T-cell (primary cell): ENCODE measurements around the gene PRDM1. TPM values are rescaled to one million over a fixed set of nuclear protein-coding genes. Genes with fewer than 3 reads are reported as not detected.

Experiments
- ATAC-seq, 4 experiments: fragments of 200-7000 bp in 3 of 4; fragments of 150-1000 bp in 1 of 4; cut with Tn5 transposase; replicated peaks in 1 of 4; 1 replicate in 3 of 4; 2 replicates in 1 of 4; pipeline ENCODE4 v1.10.0; 2021; ENCODE audit warnings: moderate library complexity in 3 of 4, mild to moderate bottlenecking in 2 of 4, moderate number of reproducible peaks in 1 of 4
- CTCF ChIA-PET, 2 donors: fragments of 300-600 bp; sonication (Branson Sonifier 250); formaldehyde crosslinking; loops; one replicate each; lab custom pipeline; 2022; ENCODE audit warnings: antibody characterized with exemption in 2 of 2; lab: Charles Lee
- POLR2A ChIA-PET, 2 donors: fragments of 300-600 bp; sonication (Branson Sonifier 250); formaldehyde crosslinking; loops; one replicate each; lab custom pipeline; 2022; ENCODE audit warnings: antibody characterized with exemption in 2 of 2; lab: Charles Lee
- DNase-seq, 35 experiments: peaks; one replicate each; pipeline versions ENCODE4 v3.0.0 to v3.0.0-alpha.2; 2013 to 2023
- H3K27ac ChIP-seq: one replicate; pipeline ENCODE4 v1.5.1; 2013; ENCODE audit warnings: low read length
- H3K27me3 ChIP-seq, 2 experiments: replicated peaks in 1 of 2; 1 replicate in 1 of 2; 2 replicates in 1 of 2; pipeline versions ENCODE4 v1.6.1 to v1.7.0; 2013; ENCODE audit warnings: low read length in 1 of 2, mixed read lengths in 1 of 2; ENCODE audit not compliant: control insufficient read depth in 2 of 2, insufficient read depth in 2 of 2; ENCODE audit errors: extremely low read depth in 1 of 2
- H3K36me3 ChIP-seq, 2 donors: 1 replicate in 1 of 2; 2 replicates in 1 of 2; pipeline versions ENCODE4 v1.6.1 to v1.7.0; 2013; ENCODE audit warnings: low read length in 1 of 2; ENCODE audit not compliant: control insufficient read depth in 2 of 2, insufficient read depth in 1 of 2; ENCODE audit errors: extremely low read depth in 1 of 2
- H3K4me1 ChIP-seq, 2 experiments: 1 replicate in 1 of 2; 2 replicates in 1 of 2; pipeline versions ENCODE4 v1.6.1 to v1.7.0; 2013; ENCODE audit warnings: low read length in 2 of 2, mixed read lengths in 1 of 2; ENCODE audit not compliant: insufficient read depth in 2 of 2, control insufficient read depth in 1 of 2; ENCODE audit errors: extremely low read depth in 1 of 2
- H3K4me3 ChIP-seq, 2 donors: 1 replicate in 1 of 2; 2 replicates in 1 of 2; pipeline versions ENCODE4 v1.5.1 to v1.7.0; 2013; ENCODE audit warnings: mild to moderate bottlenecking in 2 of 2, low read length in 1 of 2, moderate library complexity in 1 of 2; ENCODE audit not compliant: control insufficient read depth in 1 of 2; ENCODE audit errors: extremely low read depth in 1 of 2
- H3K9me3 ChIP-seq: 2 replicates; pipeline ENCODE4 v1.7.0; 2013
- H3K27ac Mint-ChIP-seq, 2 donors: one replicate each; pipeline ENCODE4 v1.8.0; 2020 to 2021; ENCODE audit warnings: mild to moderate bottlenecking in 2 of 2, mixed read lengths in 2 of 2
- H3K27me3 Mint-ChIP-seq, 2 donors: one replicate each; pipeline ENCODE4 v1.8.0; 2021 to 2022; ENCODE audit warnings: mixed read lengths in 2 of 2
- H3K36me3 Mint-ChIP-seq: one replicate; pipeline ENCODE4 v1.8.0; 2021; ENCODE audit warnings: mixed read lengths
- H3K4me1 Mint-ChIP-seq, 3 donors: one replicate each; pipeline ENCODE4 v1.8.0; 2020 to 2022; ENCODE audit warnings: mixed read lengths in 3 of 3, mild to moderate bottlenecking in 1 of 3
- H3K4me3 Mint-ChIP-seq, 3 donors: one replicate each; pipeline ENCODE4 v1.8.0; 2020 to 2022; ENCODE audit warnings: mild to moderate bottlenecking in 3 of 3, mixed read lengths in 3 of 3, moderate library complexity in 3 of 3
- H3K9me3 Mint-ChIP-seq, 3 donors: one replicate each; pipeline ENCODE4 v1.8.0; 2020 to 2022; ENCODE audit warnings: mixed read lengths in 3 of 3
- WGBS: methylation state at CpG from one replicate; pipeline ENCODE4 v1.1.5; 2013; ENCODE audit warnings: missing lambda C conversion rate; ENCODE audit not compliant: insufficient coverage; 5-methylcytosine and 5-hydroxymethylcytosine counted together
- total RNA-seq, 35 experiments: library from RNA in 6 of 35; stranded (reverse) in 6 of 35; fragments of 120-200 nt in 1 of 35; gene quantifications; one replicate each; pipeline versions ENCODE4 v1.2.1 to v1.2.4 and lab custom pipeline; 2013 to 2026

Gene PRDM1
- total RNA-seq, 5 donors from 2014 or later (not counting 1 experiment from before 2014, with no cell fraction given), result 21.9 to 108 (median 30.6) TPM

- no peak for DNase-seq
- Mint-ChIP-seq H3K4me1 (no peaks in the 10 kb centered on the region), H3K4me3 (no peak overlapping the region), H3K36me3 (no peaks in the 10 kb centered on the region), H3K27ac (no peak overlapping the region), H3K27me3 (no peaks in the 10 kb centered on the region), H3K9me3 (no peaks in the 10 kb centered on the region)
- Histone ChIP-seq H3K9me3 (no peaks in the 10 kb centered on the region), H3K4me3 (no peak overlapping the region), H3K27me3 (no peaks in the 10 kb centered on the region), H3K4me1 (no peaks in the 10 kb centered on the region), H3K27ac (no peak overlapping the region), H3K36me3 (no peaks in the 10 kb centered on the region)
- ChIA-PET CTCF (no interaction called here), POLR2A (interaction anchor here in 1 of 2 donors (0.5 kb wide), 1 partner anchor 439 kb away, joined by 3 read pairs; no protein-coding TSS in a partner anchor)
- WGBS, result 79% methylated on average over 3 of the region's 3 CpGs
- no peak for ATAC-seq
Observed at GRCh38 chr6:106064142-106064541, 22.0 kb upstream of the PRDM1 start.

DNA sequence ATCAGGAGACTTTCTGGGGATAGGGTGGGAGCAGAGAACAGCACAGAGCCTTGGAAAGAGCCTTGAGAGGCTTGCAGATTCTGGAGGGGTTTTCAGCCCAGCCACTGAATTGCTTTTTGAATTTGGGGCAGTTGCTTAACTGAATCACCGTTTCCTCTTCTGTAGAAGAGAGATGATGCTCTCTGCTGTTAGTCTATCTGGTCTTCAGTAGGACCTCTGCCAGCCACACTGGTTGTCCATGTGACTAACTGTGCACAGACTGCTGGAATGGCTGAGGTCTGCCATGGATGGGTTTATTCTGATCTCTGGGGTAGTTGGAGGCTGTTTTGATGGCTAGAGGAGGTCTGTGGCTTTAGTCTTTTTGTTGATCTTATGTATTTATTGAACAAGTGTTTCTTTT is 21.4 kb upstream of the PRDM1 start:
- H3K36me3 Mint-ChIP-seq, result no peaks in the 10 kb centered on the region
- H3K9me3 Mint-ChIP-seq, result no peaks in the 10 kb centered on the region
- H3K4me1 ChIP-seq, result no peaks in the 10 kb centered on the region
- no peak overlapping the region for H3K27ac ChIP-seq
- no peaks in the 10 kb centered on the region for H3K9me3 ChIP-seq
- DNase-seq (no peak), ATAC-seq (no peak)
- ChIA-PET POLR2A (no interaction called here), CTCF (no interaction called here)
- no peak overlapping the region for H3K4me3 Mint-ChIP-seq
- H3K36me3 ChIP-seq, result no peaks in the 10 kb centered on the region
- H3K4me3 ChIP-seq, result no peak overlapping the region
- no peaks in the 10 kb centered on the region for H3K27me3 Mint-ChIP-seq
- 50% methylated on average over 1 of the region's 1 CpG for WGBS
- no peaks in the 10 kb centered on the region for H3K4me1 Mint-ChIP-seq
- H3K27ac Mint-ChIP-seq, result no peak overlapping the region
- H3K27me3 ChIP-seq, result no peaks in the 10 kb centered on the region

GRCh38 chr6:106066989-106067388 is 19.1 kb upstream of the PRDM1 start:
- no peak overlapping the region for H3K4me3 Mint-ChIP-seq
- no peaks in the 10 kb centered on the region for H3K4me1 Mint-ChIP-seq
- Histone ChIP-seq H3K27ac (no peak overlapping the region), H3K36me3 (no peaks in the 10 kb centered on the region), H3K4me1 (no peaks in the 10 kb centered on the region), H3K4me3 (no peak overlapping the region), H3K27me3 (no peaks in the 10 kb centered on the region), H3K9me3 (no peaks in the 10 kb centered on the region)
- H3K36me3 Mint-ChIP-seq, result no peaks in the 10 kb centered on the region
- no peak overlapping the region for H3K27ac Mint-ChIP-seq
- no CpG with 5 or more reads among the region's 1 CpG for WGBS
- CTCF ChIA-PET, result no interaction called here
- DNase-seq (no peak), ATAC-seq (no peak)
- POLR2A ChIA-PET, result no interaction called here
- no peaks in the 10 kb centered on the region for H3K9me3 Mint-ChIP-seq
- H3K27me3 Mint-ChIP-seq, result no peaks in the 10 kb centered on the region

- no peak overlapping the region for H3K27ac ChIP-seq
- Mint-ChIP-seq H3K27ac (no peak overlapping the region), H3K9me3 (no peaks in the 10 kb centered on the region), H3K36me3 (no peaks in the 10 kb centered on the region), H3K4me3 (no peak overlapping the region), H3K4me1 (no peaks in the 10 kb centered on the region), H3K27me3 (no peaks in the 10 kb centered on the region)
- no peaks in the 10 kb centered on the region for H3K4me1 ChIP-seq
- CTCF ChIA-PET, result no interaction called here
- no peaks in the 10 kb centered on the region for H3K9me3 ChIP-seq
- 87% methylated on average over 4 of the region's 8 CpGs for WGBS
- POLR2A ChIA-PET, result no interaction called here
- no peaks in the 10 kb centered on the region for H3K27me3 ChIP-seq
- H3K4me3 ChIP-seq, result no peak overlapping the region
- ATAC-seq (no peak), DNase-seq (no peak)
- no peaks in the 10 kb centered on the region for H3K36me3 ChIP-seq
Observed at GRCh38 chr6:106069478-106069877, 16.7 kb upstream of the PRDM1 start.

- ChIA-PET CTCF (no interaction called here), POLR2A (no interaction called here)
- Histone ChIP-seq H3K27me3 (no peaks in the 10 kb centered on the region), H3K4me1 (no peaks in the 10 kb centered on the region), H3K36me3 (no peaks in the 10 kb centered on the region), H3K27ac (no peak overlapping the region), H3K4me3 (no peak overlapping the region), H3K9me3 (no peaks in the 10 kb centered on the region)
- Mint-ChIP-seq H3K4me3 (no peak overlapping the region), H3K9me3 (no peaks in the 10 kb centered on the region), H3K27me3 (no peaks in the 10 kb centered on the region), H3K4me1 (no peaks in the 10 kb centered on the region), H3K27ac (no peak overlapping the region), H3K36me3 (no peaks in the 10 kb centered on the region)
- no peak for ATAC-seq
- no peak for DNase-seq
- WGBS, result no CpG with 5 or more reads among the region's 1 CpG
Observed at GRCh38 chr6:106070636-106071035, 15.5 kb upstream of the PRDM1 start.

DNA sequence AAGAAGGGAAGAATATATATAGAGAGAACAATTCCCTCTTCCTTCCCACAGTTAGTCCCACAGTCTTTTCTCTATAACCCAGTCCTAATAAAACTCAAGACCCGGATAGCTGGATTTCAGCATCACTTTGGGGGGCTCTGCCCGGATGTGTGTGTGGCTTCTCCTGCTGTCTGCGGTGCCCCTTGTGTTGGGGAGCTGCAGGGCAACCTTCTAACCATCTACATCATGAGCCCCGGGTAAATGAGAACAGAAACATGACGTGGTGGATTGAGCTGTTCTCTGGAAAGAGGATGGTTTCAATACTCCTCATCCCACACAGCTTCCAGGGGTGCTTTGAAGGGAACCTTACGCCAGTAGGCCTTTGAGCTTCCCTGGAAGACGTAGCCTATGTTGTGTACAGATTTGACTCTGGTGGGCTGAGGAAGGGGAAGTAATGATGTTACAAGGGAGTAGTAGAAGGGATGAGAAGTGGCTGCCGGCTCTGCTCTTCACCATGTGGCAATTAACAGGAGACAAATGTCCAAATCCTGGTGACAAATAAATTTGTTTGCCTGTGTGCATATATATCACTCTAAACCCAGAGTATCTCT is 13.5 kb upstream of the PRDM1 start:
- no peak for ATAC-seq
- Histone ChIP-seq H3K4me3 (no peak overlapping the region), H3K4me1 (no peaks in the 10 kb centered on the region), H3K27ac (no peak overlapping the region), H3K36me3 (no peaks in the 10 kb centered on the region), H3K9me3 (no peaks in the 10 kb centered on the region), H3K27me3 (peaks cover 0 to 2% of the 10 kb centered on the region in 2 experiments)
- no peaks in the 10 kb centered on the region for H3K36me3 Mint-ChIP-seq
- WGBS, result no CpG with 5 or more reads among the region's 8 CpGs
- no peak for DNase-seq
- no peak overlapping the region for H3K4me3 Mint-ChIP-seq
- no peaks in the 10 kb centered on the region for H3K27me3 Mint-ChIP-seq
- CTCF ChIA-PET, result interaction anchor here in 1 of 2 donors (0.7 kb wide), 1 partner anchor 54 kb away, joined by 3 read pairs; no protein-coding TSS in a partner anchor
- no peak overlapping the region for H3K27ac Mint-ChIP-seq
- no peaks in the 10 kb centered on the region for H3K4me1 Mint-ChIP-seq
- POLR2A ChIA-PET, result interaction anchor here (0.6 to 0.7 kb wide), 2 partner anchors 71 to 1359 kb away, joined by 5 to 8 read pairs; no protein-coding TSS in a partner anchor
- no peaks in the 10 kb centered on the region for H3K9me3 Mint-ChIP-seq
